HG02642 (cell line): ENCODE results near the gene CRYGB.

ENCODE experiments used
- ATAC-seq: cut with Tn5 transposase; IDR thresholded peaks from one replicate; pipeline ENCODE4 v1.9.1; 2021; ENCODE audit warnings: mild to moderate bottlenecking; ENCODE audit not compliant: unreplicated experiment, poor library complexity

The CRYGB gene, protein sequence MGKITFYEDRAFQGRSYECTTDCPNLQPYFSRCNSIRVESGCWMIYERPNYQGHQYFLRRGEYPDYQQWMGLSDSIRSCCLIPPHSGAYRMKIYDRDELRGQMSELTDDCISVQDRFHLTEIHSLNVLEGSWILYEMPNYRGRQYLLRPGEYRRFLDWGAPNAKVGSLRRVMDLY

DNA sequence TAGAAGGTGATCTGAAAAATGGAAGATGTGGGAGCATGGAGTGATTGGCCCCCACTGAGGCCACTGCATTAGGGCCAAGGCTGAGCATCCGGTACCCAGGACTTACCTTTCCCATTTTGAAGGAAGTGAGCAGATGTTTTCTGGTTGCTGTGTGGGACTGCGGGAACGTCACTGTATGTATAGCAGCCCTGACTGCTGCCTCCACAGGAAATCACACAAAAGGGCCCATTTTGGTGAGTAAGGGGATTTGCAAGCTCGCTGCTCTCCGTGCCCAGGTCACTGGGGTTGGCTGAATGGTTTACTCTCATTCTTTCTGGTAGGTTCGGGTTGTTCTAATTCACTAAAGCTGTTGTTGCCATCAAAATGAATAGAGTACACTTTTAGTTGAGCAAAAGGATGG lies at the start of gene CRYGB:
TSS of gene CRYGB (minus strand) at position 153 of the 400 bp plus-strand sequence. CDS start at position 115, 38 bp downstream.
- no peak for ATAC-seq

DNA sequence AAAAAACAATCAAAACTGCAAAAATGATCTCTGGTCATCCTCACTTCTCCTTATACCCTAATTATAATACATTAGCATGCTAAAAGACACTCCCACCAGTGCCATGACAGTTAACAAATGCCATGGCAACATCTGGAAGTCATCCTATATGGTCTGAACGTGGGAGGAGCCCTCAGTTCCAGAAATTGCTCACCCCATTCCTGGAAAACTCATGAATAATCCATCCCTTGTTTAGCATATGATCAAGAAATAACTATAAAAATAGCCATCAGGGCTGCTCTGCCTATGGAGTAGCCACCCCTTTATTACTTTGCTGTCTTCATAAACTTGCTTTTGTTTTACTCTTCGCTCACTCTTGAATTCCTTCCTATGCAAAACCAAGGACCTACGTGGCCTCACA lies 49.6 kb upstream of the CRYGB start:
- ATAC-seq: no peak

DNA sequence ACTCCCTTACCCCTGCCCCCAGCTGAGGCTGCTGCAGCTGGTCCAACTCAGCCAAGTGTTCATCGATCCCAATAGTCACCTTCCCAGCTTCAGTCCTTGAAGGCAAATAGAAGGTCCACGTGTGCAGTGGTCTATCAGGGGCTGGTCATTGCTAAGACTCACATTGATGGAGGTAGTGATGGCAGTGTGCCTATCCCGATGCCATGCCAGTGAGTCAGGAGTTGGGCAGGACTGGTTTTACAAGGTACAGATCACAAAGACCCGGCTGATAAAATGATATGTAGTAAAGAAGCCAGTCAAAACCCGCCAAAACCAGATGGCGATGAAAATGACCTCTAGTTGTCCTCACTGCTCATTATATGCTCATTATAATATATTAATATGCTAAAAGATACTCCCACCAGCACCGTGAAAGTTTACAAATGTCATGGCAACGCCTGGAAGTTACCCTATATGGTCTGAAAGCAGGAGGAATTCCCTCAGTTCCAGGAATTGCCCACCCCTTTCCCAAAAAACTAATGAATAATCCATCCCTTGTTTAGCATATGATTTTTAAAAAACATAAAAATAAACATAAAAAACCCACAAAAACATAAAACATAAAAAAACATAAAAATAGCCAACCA lies 46.8 kb upstream of the CRYGB start:
- no peak for ATAC-seq

DNA sequence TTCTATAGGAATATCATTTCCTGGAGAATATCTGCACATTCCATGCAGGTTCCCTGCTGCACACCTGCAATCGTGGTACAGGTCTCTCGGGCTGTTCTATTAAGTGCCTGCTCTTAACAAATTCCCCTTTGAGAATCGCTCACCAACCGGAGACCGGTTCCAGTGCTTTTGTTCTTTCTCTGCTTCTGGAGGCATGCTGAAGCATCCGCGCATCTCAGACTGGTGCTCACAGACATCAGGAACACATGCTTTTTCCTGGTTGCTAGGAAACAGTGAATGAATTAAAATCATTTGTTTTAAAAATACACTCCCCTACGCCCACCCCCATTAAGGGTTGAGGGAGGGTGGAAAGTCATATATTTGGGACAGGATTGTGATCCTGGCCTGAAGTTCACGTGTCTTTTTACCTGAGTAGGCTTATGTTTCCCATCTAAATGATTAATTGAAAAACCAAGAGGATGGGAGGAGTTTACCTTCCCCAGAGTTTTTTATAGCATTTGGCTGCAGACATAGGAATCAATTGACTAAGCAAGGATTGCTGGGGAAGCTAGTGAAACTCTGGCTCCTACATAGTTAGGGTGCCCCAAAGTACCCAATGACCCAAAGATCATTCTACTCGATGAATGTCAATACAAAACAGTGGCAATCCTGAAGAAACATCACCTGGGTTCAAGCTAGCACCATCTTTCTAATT lies 44.0 kb upstream of the CRYGB start, which contains the start of gene C2orf80:
TSS of gene C2orf80 (minus strand) at position 221 of the 694 bp plus-strand sequence. CDS start 3,044 bp downstream, outside the sequence.
- ATAC-seq: no peak

DNA sequence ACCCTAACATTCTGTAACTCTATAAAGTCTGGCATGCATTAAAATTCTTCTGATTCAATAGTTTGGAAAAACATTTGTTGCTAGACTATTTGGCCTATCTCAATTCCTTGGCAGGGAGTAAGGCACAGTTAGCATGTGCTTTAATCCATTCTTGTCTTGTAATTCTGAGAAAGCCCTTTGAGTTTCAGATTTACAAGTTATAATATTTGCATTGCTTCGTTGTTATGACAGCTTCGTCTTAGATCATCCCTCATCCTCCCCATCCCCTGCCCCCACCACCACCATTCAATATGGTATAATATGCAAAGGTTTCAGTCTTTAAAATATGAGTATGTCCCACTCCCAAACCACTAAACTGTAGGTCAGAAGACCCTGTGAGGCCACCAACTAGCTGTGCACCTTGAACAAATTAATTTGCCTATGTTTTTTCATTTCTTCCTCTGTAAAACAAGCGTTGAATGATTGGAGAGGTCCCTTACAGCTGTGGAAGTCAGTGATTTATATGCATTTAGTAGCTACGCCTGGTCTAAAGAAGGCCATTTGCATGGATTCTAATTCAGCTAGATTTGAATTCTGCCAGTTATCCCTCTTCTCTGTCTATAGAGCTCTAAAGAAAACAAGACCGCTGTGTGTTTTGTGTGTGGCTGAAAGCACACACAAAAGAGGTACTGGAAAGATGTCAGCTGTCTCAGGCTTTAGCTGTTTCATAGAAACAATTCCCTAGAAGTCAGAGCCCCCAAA lies 43.3 kb upstream of the CRYGB start:
- no peak for ATAC-seq

DNA sequence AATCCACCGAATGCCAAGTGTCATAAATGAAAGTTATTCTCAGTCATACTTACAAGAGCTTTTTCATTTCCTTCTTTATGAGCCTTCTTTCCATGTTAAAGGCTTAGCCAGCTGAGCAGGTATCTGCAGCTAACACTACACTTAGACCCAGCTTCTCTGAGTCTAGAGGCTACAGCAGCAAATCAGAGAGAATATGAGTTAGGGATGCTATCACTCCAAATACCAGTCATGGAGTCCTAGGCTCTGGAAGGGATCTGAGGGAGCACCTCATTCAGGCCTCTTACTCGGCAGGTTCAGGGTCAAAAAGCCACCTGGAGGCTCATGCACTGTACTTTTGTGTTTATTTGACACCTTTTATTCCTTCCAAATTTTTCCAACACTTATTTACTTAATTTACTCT lies 40.9 kb upstream of the CRYGB start:
- ATAC-seq: no peak

DNA sequence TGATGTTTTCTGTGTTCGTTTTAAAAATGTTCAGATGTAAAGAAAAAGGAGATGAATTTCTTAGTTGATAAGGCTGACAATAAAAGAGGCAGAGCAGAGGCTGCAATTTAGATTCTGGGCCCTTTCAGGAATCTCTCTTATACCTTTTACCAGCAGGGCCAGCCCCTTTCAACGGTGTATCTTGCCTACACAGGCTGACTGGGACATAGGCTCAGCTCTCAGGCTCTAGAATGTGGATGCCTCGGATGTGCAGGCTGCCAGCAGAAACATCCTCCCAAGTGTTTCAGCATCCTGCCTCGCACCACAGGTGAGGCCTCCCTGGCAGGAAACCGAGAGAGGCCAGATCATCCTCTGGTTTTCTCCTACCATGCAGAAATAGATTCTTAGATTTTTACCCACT lies 40.5 kb upstream of the CRYGB start:
- ATAC-seq: no peak

DNA sequence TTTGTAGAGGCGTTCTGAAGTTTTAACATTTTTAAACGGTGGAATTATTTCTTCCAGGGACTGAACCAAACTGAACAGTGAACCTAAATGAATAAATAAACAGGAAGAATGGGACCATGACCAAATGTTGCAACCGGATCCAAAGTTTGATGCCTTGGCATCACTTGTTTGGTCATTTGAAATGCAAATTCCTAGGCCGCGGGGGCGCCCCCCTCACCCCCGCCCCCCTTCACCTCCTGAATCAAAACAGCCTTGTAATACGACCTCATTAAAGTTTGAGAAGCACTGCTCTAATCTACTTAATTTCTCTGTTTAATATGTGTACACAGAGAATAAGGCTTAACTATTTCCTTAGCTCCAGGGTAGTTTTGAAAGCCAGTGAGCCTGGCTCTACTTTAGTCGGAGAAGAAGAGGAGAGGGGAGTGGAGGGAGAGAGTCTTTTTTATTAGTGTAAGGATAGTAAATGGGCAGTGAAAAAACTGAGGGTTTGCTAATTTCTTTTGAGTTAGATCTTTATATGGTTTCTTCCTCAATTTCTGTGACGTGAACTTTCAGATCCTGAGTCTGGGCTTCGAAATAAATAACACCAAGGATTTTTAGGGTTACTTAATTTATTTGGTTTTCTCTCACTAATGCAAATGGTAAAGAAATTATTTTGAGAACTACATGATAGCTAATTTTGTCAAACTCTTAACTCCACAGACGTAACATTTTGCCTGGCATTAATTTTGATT lies 38.2 kb upstream of the CRYGB start:
- no peak for ATAC-seq

DNA sequence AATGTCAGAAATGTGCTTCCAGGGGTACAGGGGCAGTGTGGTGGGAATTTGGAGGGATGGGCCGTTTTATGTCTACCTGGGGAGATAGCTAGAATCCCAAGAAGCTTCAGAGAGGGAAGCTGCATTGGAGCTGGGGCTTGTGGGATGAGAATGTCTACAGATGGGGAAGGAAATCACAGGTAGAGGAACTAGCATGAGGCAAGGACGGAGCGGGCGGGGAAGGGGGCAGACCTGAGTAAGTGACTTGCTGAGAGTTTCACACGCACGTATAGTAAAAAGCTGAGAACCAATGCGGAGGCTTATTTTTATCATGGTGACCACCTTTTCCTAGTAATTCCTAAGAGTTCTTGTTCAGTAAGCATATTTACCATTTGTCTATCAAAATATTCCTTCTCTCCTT lies 37.6 kb upstream of the CRYGB start:
- no peak for ATAC-seq

DNA sequence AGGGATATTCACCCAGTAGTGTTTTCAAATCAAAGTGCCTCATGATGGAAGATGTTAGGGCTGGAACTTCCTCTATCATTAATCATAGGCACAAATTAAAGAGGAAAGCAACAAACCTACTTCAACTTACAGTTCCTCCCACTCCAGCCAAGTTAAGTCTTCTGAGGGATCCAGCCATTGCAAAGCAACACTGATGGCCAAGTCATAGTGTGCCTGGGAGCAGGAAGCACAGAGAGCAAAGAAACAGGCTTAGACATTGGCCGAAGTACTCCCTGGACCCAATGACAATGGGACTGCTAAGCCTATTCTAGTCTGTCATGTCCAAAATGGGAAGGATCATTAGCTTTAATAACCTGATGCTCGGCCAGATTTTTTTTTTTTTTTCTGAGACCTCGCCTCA lies 36.9 kb upstream of the CRYGB start:
- no peak for ATAC-seq

DNA sequence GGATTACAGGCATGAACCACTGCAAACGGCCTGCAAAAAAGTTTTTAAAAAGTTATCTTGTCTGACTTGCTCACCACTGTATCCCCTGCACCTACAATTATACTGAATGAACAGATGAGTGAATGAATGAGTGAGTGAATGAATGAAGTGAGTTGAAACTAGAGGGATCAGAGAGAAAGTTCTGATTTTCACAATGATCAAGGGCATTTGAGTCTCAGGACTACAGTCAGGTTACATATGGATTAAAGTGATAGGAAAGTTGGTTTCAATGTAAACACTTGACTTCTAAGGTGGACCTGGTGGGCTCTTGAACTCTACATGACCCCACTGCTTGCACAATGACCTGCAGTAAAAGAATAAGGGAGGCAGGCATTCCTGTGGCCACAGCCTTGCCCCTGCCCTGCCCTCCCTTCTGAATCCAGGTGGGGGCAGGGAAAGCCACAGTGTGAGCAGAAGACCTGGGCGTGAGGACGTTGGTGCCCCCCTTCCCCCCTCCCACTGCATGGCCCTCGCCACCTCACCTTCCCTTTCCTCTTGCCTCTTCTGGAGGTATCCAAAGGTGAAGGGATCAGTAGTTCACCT lies 33.2 kb upstream of the CRYGB start:
- no peak for ATAC-seq

DNA sequence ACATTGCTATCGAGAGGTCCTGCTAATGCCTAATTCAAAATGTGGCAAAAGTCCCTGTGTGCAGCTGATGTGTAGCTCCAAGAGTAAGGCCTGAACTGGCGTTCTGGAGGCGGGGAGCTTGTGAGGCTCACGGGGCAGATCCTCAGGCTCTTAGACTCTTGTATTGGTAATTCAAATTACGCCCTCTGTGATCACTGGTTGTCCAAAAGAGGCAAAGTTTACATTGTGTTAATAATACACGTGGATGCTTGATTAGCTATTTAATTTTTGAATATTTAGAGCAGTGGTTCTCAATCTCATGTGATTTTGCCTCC lies 29.8 kb upstream of the CRYGB start:
- ATAC-seq: no peak

DNA sequence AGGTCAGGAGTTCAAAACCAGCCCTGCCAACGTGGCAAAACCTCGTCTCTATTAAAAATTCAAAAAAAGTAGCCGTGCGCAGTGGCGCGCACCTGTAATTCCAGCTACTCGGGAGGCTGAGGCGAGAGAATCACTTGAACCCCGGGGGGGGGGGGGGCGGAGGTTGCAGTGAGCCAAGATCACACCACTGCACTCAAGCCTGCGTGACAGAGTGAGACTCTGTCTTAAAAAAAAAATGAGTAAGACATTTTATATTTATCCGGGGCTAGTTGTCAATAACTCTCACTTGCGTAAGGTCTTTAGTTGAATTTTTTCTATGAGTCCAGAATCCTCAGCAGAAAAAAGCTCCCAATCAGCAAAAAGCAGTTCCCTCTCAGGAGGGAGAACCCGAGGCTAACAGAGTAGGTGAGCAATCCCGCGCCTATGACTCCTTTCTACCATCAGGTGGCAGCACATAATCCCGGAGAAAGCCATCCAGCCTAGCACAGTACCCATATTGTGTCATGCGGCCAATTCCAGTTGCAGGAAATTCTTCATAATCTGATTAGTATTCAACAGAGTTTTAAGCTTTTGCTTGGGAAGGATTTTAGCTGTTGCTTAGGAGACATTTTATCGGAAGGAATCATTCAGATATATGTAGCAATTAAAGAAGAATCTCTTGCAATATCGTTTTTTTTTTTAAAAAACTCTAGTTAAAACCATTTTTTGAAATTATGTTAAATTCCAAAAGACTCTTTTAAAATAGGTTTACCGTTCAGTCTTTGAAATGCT lies 29.3 kb upstream of the CRYGB start:
- ATAC-seq: peak; percentile 99

DNA sequence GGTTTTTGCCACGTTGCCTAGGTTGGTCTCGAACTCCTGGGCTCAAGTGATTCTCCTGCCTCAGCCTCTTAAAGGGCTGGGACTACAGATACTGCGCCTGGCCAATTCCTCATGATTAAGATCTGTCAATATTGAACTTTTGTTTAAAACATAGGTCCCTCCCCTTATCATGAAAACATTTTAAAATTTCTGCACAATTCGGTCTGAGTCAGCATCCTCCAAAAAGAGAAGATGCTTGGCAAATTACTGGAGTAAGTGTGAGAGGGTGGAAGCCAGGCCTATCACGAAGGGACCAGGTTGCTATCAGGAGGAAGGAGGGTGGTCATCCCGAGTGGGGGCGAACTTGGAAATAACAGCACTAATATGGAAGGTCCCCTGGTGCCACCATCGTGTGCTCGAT lies 28.2 kb upstream of the CRYGB start:
- ATAC-seq: no peak

DNA sequence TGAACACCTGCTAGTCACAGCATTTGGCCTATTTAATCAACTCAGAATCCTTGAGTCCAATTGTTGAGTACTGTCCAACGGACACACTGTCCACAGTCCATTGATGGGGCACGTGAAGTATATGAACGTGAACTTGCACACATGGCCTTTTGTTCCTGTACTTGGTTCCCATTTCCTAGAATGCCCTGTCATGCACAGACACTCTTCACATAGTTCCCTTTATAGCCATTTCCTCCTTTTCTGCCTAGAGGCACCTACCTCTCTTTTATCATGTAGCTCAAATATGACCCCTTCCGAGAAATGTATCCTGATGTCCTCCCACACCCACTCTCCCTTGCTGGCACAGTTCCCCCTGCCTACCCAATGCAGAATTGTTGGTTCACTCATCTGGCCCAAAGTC lies 26.2 kb upstream of the CRYGB start:
- ATAC-seq: no peak

DNA sequence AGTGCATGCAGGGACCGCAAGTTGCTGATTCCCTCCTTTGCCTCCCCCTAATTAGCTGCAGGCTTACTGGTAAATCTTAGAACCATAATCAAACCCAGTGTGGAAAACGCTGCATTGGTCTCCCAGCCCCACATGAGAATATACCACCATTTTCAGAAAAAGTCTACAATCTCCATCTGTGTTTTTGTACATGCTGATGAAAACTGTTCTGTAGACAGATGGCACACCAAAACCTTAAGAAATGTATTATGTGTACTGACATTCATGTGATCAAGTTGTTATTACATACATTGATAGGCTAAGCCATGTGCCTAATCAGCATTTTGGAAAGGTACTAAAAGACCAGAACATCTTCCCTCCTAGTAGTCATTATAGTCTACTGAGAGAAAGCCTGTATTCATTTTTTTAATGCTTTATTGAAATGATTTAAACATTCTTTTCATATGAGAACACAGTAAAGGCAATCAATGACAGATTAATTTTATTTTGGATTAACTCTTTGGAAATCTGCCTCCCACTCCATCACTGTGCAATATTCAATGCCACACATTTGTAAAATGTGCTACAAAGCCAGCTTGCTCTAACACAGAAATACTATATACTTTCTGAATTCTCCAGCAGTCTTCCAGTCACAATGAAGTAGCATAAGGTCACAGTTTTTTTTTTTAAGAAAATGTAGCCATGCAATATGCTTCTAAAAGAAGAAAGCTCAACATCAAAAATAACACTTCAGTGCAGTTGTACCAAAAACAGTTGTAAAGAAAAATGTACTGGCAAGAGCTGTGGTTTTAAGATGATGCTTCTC lies 19.2 kb upstream of the CRYGB start:
- ATAC-seq: no peak

DNA sequence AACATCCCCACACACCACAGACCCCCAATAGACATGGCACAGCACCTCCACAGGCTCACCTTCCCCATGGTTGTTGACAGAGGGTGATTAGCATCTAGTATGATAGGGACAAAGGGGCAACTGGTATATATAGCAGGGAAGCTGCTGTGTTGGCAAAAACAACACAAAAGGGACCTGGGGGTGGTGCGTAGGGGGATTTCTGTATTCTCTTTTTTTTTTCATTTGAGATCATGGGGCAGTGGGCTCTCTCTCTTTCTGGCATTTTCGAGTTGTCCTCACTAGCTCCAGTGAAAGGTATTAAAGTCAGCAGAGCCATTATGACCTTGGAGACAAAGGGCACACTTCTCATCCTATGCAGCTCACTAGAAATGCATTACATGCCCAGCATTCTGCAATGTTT lies 17.5 kb upstream of the CRYGB start, which contains the start of gene CRYGA:
TSS of gene CRYGA (minus strand) at position 101 of the 400 bp plus-strand sequence. CDS start at position 68, 33 bp downstream.
- ATAC-seq: no peak

DNA sequence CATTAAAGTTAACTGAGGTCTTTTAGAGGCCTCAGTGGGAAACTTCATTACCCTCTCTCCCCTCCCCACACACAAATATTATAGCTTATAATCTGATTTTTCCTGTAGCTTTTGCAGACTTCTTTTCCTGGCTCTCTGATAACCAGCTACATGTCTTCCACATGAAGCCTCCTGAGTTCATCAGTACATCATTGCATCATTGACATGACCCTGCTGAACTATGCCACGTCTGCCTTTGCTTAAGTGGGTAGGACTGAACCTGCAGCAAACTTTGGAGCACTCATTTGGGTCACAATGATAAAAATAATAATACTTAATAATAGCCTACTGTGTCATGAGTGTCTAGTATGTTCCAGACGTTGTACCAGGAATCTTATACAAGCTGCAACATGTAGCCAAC lies 10.5 kb upstream of the CRYGB start:
- ATAC-seq: no peak

DNA sequence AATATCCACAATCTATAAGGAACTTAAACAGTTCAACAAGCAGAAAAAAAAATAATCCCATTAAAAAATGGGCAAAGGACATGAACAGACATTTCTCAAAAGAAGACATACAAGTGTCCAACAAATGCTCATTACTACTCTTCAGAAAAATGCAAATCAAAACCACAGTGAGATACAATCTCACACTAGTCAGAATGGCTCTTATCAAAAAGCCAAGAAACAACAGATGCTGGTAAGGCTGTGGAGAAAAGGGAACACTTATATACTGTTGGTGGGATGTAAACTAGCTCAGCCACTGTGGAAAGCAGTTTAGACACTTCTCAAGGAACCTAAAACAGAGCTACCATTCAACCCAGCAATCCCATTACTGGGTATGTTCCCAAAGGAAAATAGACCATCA lies 7.2 kb upstream of the CRYGB start:
- ATAC-seq: no peak
